Endodermal cell (in vitro differentiated cells): ENCODE results near the gene ROR1. TPM values are rescaled to one million over a fixed set of nuclear protein-coding genes. Genes with fewer than 3 reads are reported as not detected.

Source experiments
- DNase-seq: peaks from one replicate; pipeline ENCODE4 v3.0.0-alpha.2; 2017
- H3K27ac ChIP-seq: 2 replicates; pipeline ENCODE4 v1.5.1; 2013; ENCODE audit warnings: mild to moderate bottlenecking, low read depth, low read length, moderate library complexity
- H3K27me3 ChIP-seq: 2 replicates; pipeline ENCODE4 v1.6.1; 2013; ENCODE audit warnings: mild to moderate bottlenecking, low read length, moderate library complexity; ENCODE audit not compliant: insufficient read depth, control insufficient read depth, poor library complexity, severe bottlenecking
- H3K36me3 ChIP-seq: 2 replicates; pipeline ENCODE4 v1.7.0; 2013; ENCODE audit warnings: mild to moderate bottlenecking, low read length, moderate library complexity; ENCODE audit not compliant: control insufficient read depth, insufficient read depth
- H3K4me1 ChIP-seq: one replicate; pipeline ENCODE4 v1.7.0; 2013; ENCODE audit warnings: low read length; ENCODE audit not compliant: control insufficient read depth, insufficient read depth
- H3K4me3 ChIP-seq: 2 replicates; pipeline ENCODE4 v1.5.1; 2013; ENCODE audit warnings: mild to moderate bottlenecking, low read length, moderate library complexity
- H3K9ac ChIP-seq: 2 replicates; pipeline ENCODE4 v1.6.1; 2013; ENCODE audit warnings: mild to moderate bottlenecking, low read length, moderate library complexity; ENCODE audit not compliant: poor library complexity, severe bottlenecking; ENCODE audit errors: extremely low read depth
- H3K9me3 ChIP-seq: 2 replicates; pipeline ENCODE4 v1.6.1; 2013; ENCODE audit warnings: mild to moderate bottlenecking, low read length, moderate library complexity; ENCODE audit not compliant: control insufficient read depth
- H3K27ac Mint-ChIP-seq: 2 replicates; pipeline ENCODE4 v1.8.0; 2020; ENCODE audit warnings: mixed read lengths
- H3K27me3 Mint-ChIP-seq: 2 replicates; pipeline ENCODE4 v1.8.0; 2021; ENCODE audit warnings: mild to moderate bottlenecking, mixed read lengths; ENCODE audit not compliant: insufficient read depth
- H3K36me3 Mint-ChIP-seq: 2 replicates; pipeline ENCODE4 v1.8.0; 2020; ENCODE audit warnings: low read depth, mixed read lengths
- H3K4me1 Mint-ChIP-seq: 2 replicates; pipeline ENCODE4 v1.8.0; 2020; ENCODE audit warnings: mixed read lengths
- H3K4me3 Mint-ChIP-seq: 2 replicates; pipeline ENCODE4 v1.8.0; 2020; ENCODE audit warnings: mild to moderate bottlenecking, moderate library complexity, mixed read lengths
- H3K9me3 Mint-ChIP-seq: 2 replicates; pipeline ENCODE4 v1.8.0; 2020; ENCODE audit warnings: mild to moderate bottlenecking, mixed read lengths
- WGBS, 2 experiments: methylation state at CpG; one replicate each; pipeline versions ENCODE4 v1.1.5 to v1.1.7; 2013; ENCODE audit warnings: missing lambda C conversion rate in 2 of 2, mixed read lengths in 1 of 2; ENCODE audit not compliant: insufficient coverage in 1 of 2, insufficient read length in 1 of 2; 5-methylcytosine and 5-hydroxymethylcytosine counted together
- total RNA-seq, 2 donors: library from RNA; stranded (reverse); fragmentation: NEBNext Ultra II Directional in 1 of 2; extraction: Animal tissue kit (Norgen Biotek cat#: 25700) in 1 of 2; gene quantifications; 2 replicates in 1 of 2; 3 replicates in 1 of 2; pipeline ENCODE4 v1.2.1, GENCODE V29; 2021
- TF ChIP-seq, protein P1 (sequence below): fragments of 200-600 bp; sonication (generic); conservative IDR thresholded peaks from 2 replicates; pipeline ENCODE4 v1.5.0; 2021; ENCODE audit warnings: antibody characterized with exemption, mild to moderate bottlenecking

The ROR1 gene
- total RNA-seq, 2 donors from 2014 or later = 77.4 to 77.9 TPM

DNA sequence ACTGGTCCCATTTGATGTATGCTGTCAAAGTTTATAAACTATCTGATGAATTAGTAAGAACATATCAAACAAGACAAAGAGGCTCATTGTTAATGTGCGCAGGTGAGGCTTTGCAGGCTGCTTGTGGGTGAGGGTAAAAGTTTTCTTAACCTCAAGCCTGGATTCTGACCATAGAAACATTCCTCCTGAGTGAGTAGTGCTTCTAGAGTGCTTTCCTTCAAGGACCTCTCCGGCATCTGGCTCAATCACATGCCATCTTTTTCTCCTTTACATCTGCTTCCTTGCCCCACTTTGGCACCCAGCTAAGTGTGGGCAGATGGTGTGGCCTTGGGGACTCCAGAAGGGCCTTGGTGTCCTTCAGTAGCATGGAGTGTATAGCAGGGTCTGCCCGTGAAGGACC is 104.0 kb downstream of the ROR1 start:
- Histone ChIP-seq H3K4me3 (no peak overlapping the region), H3K27me3 (no peaks in the 10 kb centered on the region), H3K9ac (no peak overlapping the region), H3K27ac (no peak overlapping the region), H3K9me3 (no peaks in the 10 kb centered on the region), H3K4me1 (peaks cover 11% of the 10 kb centered on the region), H3K36me3 (no peaks in the 10 kb centered on the region)
- Mint-ChIP-seq H3K4me1 (peaks cover 54% of the 10 kb centered on the region), H3K9me3 (no peaks in the 10 kb centered on the region), H3K4me3 (no peak overlapping the region), H3K36me3 (no peaks in the 10 kb centered on the region), H3K27ac (no peak overlapping the region), H3K27me3 (no peaks in the 10 kb centered on the region)
- 86 to 88% methylated on average over 1 to 3 of the region's 3 CpGs for WGBS, 2 experiments
- no peak for DNase-seq
- TF ChIP-seq, protein P1, sequence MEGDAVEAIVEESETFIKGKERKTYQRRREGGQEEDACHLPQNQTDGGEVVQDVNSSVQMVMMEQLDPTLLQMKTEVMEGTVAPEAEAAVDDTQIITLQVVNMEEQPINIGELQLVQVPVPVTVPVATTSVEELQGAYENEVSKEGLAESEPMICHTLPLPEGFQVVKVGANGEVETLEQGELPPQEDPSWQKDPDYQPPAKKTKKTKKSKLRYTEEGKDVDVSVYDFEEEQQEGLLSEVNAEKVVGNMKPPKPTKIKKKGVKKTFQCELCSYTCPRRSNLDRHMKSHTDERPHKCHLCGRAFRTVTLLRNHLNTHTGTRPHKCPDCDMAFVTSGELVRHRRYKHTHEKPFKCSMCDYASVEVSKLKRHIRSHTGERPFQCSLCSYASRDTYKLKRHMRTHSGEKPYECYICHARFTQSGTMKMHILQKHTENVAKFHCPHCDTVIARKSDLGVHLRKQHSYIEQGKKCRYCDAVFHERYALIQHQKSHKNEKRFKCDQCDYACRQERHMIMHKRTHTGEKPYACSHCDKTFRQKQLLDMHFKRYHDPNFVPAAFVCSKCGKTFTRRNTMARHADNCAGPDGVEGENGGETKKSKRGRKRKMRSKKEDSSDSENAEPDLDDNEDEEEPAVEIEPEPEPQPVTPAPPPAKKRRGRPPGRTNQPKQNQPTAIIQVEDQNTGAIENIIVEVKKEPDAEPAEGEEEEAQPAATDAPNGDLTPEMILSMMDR = no peak

DNA sequence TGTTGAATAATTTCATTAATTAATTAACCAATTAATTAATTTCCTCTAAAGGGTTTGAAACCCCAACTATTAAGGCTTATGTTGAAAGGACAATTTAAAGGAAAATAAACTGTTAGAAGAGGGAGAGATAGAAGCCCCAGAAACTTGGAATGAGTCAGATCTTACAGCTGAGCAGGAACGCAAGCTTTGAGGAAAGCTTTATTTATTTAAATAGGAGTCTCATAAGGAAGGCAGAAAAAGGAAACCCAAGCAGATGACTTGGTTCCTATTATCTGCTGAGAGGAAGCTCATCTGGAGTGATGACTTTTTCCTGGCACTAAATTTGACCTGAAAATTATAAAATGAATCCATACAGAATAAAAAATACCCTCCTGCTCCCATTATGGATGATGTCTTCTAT is 105.1 kb downstream of the ROR1 start:
- no peak overlapping the region for H3K4me3 Mint-ChIP-seq
- H3K36me3 ChIP-seq = no peaks in the 10 kb centered on the region
- H3K9ac ChIP-seq = no peak overlapping the region
- no peaks in the 10 kb centered on the region for H3K36me3 Mint-ChIP-seq
- no peak for DNase-seq
- H3K27ac Mint-ChIP-seq = no peak overlapping the region
- H3K27me3 Mint-ChIP-seq = no peaks in the 10 kb centered on the region
- H3K9me3 Mint-ChIP-seq = no peaks in the 10 kb centered on the region
- H3K4me1 Mint-ChIP-seq = peaks cover 56% of the 10 kb centered on the region
- H3K4me3 ChIP-seq = no peak overlapping the region
- no peaks in the 10 kb centered on the region for H3K27me3 ChIP-seq
- H3K4me1 ChIP-seq = peaks cover 9% of the 10 kb centered on the region
- H3K27ac ChIP-seq = no peak overlapping the region
- no peaks in the 10 kb centered on the region for H3K9me3 ChIP-seq
- WGBS, 2 experiments = 0% methylated on average over 1 of the region's 1 CpG; no CpG with 5 or more reads in 1 of the 2 experiments
- TF ChIP-seq, protein P1 = no peak

DNA sequence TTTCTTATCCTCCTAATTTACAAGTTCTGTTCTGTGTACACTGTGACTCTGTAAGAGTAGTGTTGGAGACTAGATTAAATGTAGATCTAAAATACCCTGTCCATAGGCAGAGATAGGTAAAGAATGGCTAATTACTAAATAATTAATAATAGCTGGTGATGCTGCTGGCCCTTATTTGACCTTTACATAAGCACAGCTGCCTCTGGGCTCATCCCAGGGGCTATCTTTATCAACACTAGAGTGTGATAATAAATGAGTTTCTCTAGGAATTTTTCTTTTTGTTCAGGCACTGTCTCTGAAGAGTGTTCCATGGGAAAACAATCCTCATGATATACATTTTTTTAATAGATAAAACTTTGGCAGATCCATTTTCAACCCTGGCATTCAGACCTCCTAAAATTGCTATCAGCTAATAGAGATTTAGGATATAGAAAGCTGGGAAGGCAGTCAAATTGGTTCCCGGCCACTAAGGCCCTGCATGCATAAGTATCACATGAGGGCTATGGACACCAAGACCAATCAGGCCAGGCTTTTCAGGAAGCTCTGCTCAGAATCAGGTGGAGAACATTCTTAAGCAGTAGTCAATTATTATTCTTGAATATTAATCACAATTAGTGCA is 107.2 kb downstream of the ROR1 start:
- no peak overlapping the region for H3K27ac Mint-ChIP-seq
- no peaks in the 10 kb centered on the region for H3K27me3 ChIP-seq
- no peaks in the 10 kb centered on the region for H3K27me3 Mint-ChIP-seq
- TF ChIP-seq, protein P1 = no peak
- no peak overlapping the region for H3K4me3 Mint-ChIP-seq
- peaks cover 11% of the 10 kb centered on the region for H3K4me1 ChIP-seq
- no peak for DNase-seq
- no peak overlapping the region for H3K9ac ChIP-seq
- no peaks in the 10 kb centered on the region for H3K36me3 ChIP-seq
- H3K4me1 Mint-ChIP-seq = peaks cover 46% of the 10 kb centered on the region
- H3K27ac ChIP-seq = no peak overlapping the region
- H3K4me3 ChIP-seq = no peak overlapping the region
- H3K9me3 Mint-ChIP-seq = no peaks in the 10 kb centered on the region
- H3K9me3 ChIP-seq = no peaks in the 10 kb centered on the region
- WGBS, 2 experiments = 88 to 100% methylated on average over 1 of the region's 1 CpG
- H3K36me3 Mint-ChIP-seq = peaks cover 3% of the 10 kb centered on the region
